Astrocyte (in vitro differentiated cells and primary cell): ENCODE results near the gene TWSG1. TPM values are rescaled to one million over a fixed set of nuclear protein-coding genes. Genes with fewer than 3 reads are reported as not detected.

ENCODE experiments used
- DNase-seq: peaks from one replicate; pipeline ENCODE4 v3.0.0-alpha.2; 2010; ENCODE audit warnings: low read depth
- FAIRE-seq: peaks from 2 replicates; lab custom pipeline; 2011; peaks lifted over from hg19 to GRCh38; lab: Jason Lieb, UNC
- H2AFZ ChIP-seq: 2 replicates; pipeline ENCODE4 v1.6.0; 2012; ENCODE audit warnings: low read depth, low read length, inconsistent platforms
- H3K27ac ChIP-seq: 2 replicates; pipeline ENCODE4 v1.5.1; 2011; ENCODE audit warnings: low read depth, low read length, inconsistent platforms
- H3K27me3 ChIP-seq: 2 replicates; pipeline ENCODE4 v1.6.0; 2011; ENCODE audit warnings: low read length, inconsistent platforms; ENCODE audit not compliant: insufficient read depth
- H3K36me3 ChIP-seq: 2 replicates; pipeline ENCODE4 v1.5.1; 2011; ENCODE audit warnings: low read length, inconsistent platforms; ENCODE audit not compliant: insufficient read depth
- H3K4me1 ChIP-seq: 2 replicates; pipeline ENCODE4 v1.5.1; 2011; ENCODE audit warnings: low read length, inconsistent platforms; ENCODE audit not compliant: insufficient read depth
- H3K4me2 ChIP-seq: 2 replicates; pipeline ENCODE4 v1.6.0; 2012; ENCODE audit warnings: low read length, inconsistent platforms
- H3K4me3 ChIP-seq: 2 replicates; pipeline ENCODE4 v1.5.1; 2011; ENCODE audit warnings: low read depth, mild to moderate bottlenecking, low read length, inconsistent platforms; ENCODE audit not compliant: insufficient read depth
- H3K79me2 ChIP-seq: 2 replicates; pipeline ENCODE4 v1.6.0; 2012; ENCODE audit warnings: mild to moderate bottlenecking, low read length, inconsistent platforms; ENCODE audit not compliant: insufficient read depth
- H3K9ac ChIP-seq: 2 replicates; pipeline ENCODE4 v1.6.0; 2012; ENCODE audit warnings: mild to moderate bottlenecking, low read length, inconsistent platforms
- H3K9me3 ChIP-seq: 2 replicates; pipeline ENCODE4 v1.5.1; 2012; ENCODE audit warnings: low read depth, mild to moderate bottlenecking, low read length, inconsistent platforms; ENCODE audit not compliant: insufficient read depth
- H4K20me1 ChIP-seq: 2 replicates; pipeline ENCODE4 v1.6.0; 2012; ENCODE audit warnings: low read length, inconsistent platforms; ENCODE audit not compliant: insufficient read depth
- H3K27ac Mint-ChIP-seq: one replicate; pipeline ENCODE4 v1.8.0; 2021; ENCODE audit warnings: mild to moderate bottlenecking, mixed read lengths; ENCODE audit not compliant: unreplicated experiment
- H3K27me3 Mint-ChIP-seq: one replicate; pipeline ENCODE4 v1.8.0; 2021; ENCODE audit warnings: low read depth, mixed read lengths; ENCODE audit not compliant: unreplicated experiment
- H3K36me3 Mint-ChIP-seq: one replicate; pipeline ENCODE4 v1.8.0; 2021; ENCODE audit warnings: low read depth, mixed read lengths; ENCODE audit not compliant: unreplicated experiment
- H3K4me1 Mint-ChIP-seq: one replicate; pipeline ENCODE4 v1.8.0; 2021; ENCODE audit warnings: low read depth, mixed read lengths; ENCODE audit not compliant: unreplicated experiment
- H3K4me3 Mint-ChIP-seq: one replicate; pipeline ENCODE4 v1.8.0; 2021; ENCODE audit warnings: mild to moderate bottlenecking, moderate library complexity, mixed read lengths; ENCODE audit not compliant: unreplicated experiment
- H3K9me3 Mint-ChIP-seq: one replicate; pipeline ENCODE4 v1.8.0; 2021; ENCODE audit warnings: mild to moderate bottlenecking, mixed read lengths; ENCODE audit not compliant: unreplicated experiment
- EZH2 ChIP-seq: IDR thresholded peaks from 2 replicates; pipeline ENCODE4 v1.6.1; 2012; ENCODE audit warnings: mild to moderate bottlenecking, low read length, inconsistent platforms; ENCODE audit not compliant: insufficient read depth
- total RNA-seq: library from RNA; stranded (reverse); gene quantifications from 2 replicates; pipeline ENCODE4 v1.2.1, GENCODE V29; 2021
- TF ChIP-seq, protein P1 (sequence below): IDR thresholded peaks from 2 replicates; pipeline ENCODE4 v1.5.1; 2011; ENCODE audit warnings: low read depth, mild to moderate bottlenecking, inconsistent platforms, low read length, moderate library complexity; ENCODE audit not compliant: insufficient read depth

The TWSG1 gene
- total RNA-seq, 1 donor from 2014 or later = 48.4 TPM

DNA sequence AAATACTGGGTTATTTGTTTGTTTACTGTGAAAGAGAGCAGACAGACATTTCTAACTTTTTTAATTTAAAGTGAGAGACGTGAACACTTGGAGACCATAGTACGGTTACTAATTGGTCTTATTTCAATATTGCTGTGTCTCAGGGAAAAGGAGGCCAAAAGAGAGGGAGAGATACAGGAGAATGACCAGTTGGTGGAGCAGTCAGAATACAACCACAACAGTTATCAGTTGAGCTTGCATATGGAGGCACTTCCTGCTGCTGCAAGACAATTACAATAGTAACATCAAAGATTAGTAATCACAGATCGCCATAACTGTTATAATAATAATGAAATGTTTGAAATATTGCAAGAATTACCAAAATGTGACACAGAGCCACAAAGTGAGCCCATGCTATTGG, 58.2 kb downstream of the TWSG1 start:
- Histone ChIP-seq H3K9me3 (no peaks in the 10 kb centered on the region), H3K79me2 (no peaks in the 10 kb centered on the region), H3K4me3 (no peak overlapping the region), H3K27me3 (no peaks in the 10 kb centered on the region), H3K4me1 (no peaks in the 10 kb centered on the region), H2AFZ (no peak overlapping the region), H3K27ac (no peak overlapping the region), H3K9ac (no peak overlapping the region), H3K36me3 (peaks cover 2% of the 10 kb centered on the region), H3K4me2 (no peak overlapping the region), H4K20me1 (no peaks in the 10 kb centered on the region)
- H3K27ac Mint-ChIP-seq = no peak overlapping the region
- no peaks in the 10 kb centered on the region for H3K27me3 Mint-ChIP-seq
- TF ChIP-seq, protein P1, sequence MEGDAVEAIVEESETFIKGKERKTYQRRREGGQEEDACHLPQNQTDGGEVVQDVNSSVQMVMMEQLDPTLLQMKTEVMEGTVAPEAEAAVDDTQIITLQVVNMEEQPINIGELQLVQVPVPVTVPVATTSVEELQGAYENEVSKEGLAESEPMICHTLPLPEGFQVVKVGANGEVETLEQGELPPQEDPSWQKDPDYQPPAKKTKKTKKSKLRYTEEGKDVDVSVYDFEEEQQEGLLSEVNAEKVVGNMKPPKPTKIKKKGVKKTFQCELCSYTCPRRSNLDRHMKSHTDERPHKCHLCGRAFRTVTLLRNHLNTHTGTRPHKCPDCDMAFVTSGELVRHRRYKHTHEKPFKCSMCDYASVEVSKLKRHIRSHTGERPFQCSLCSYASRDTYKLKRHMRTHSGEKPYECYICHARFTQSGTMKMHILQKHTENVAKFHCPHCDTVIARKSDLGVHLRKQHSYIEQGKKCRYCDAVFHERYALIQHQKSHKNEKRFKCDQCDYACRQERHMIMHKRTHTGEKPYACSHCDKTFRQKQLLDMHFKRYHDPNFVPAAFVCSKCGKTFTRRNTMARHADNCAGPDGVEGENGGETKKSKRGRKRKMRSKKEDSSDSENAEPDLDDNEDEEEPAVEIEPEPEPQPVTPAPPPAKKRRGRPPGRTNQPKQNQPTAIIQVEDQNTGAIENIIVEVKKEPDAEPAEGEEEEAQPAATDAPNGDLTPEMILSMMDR = no peak
- TF ChIP-seq EZH2 = no peak
- no peaks in the 10 kb centered on the region for H3K4me1 Mint-ChIP-seq
- no peak overlapping the region for H3K4me3 Mint-ChIP-seq
- peaks cover 29% of the 10 kb centered on the region for H3K36me3 Mint-ChIP-seq
- H3K9me3 Mint-ChIP-seq = peaks cover 12% of the 10 kb centered on the region
- FAIRE-seq (no peak), DNase-seq (no peak)

DNA sequence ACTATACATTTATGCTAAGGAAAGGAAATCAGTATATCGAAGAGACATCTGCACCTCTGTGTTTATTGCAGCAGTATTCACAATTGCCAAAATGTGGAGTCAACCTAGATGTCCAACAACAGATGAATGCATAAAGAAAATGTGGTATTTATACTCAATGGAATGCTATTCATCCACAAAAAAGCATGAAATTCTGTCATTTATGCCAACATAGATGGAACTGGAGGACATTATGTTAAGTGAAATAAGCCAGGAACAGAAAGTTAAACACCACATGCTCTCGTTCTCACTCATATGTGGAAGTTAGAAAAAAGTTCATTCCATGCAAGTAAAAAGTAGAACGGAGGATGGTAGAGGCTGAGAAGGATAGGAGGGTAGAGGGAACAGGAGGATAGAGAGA, 59.5 kb downstream of the TWSG1 start:
- DNase-seq (no peak), FAIRE-seq (no peak)
- H3K9me3 Mint-ChIP-seq = peaks cover 12% of the 10 kb centered on the region
- no peak overlapping the region for H3K4me3 Mint-ChIP-seq
- H3K4me1 ChIP-seq = no peaks in the 10 kb centered on the region
- no peaks in the 10 kb centered on the region for H3K4me1 Mint-ChIP-seq
- no peak for TF ChIP-seq EZH2
- TF ChIP-seq, protein P1 = no peak
- H3K4me3 ChIP-seq = no peak overlapping the region
- no peak overlapping the region for H3K27ac ChIP-seq
- peaks cover 29% of the 10 kb centered on the region for H3K36me3 Mint-ChIP-seq
- no peaks in the 10 kb centered on the region for H4K20me1 ChIP-seq
- no peak overlapping the region for H3K9ac ChIP-seq
- H3K27me3 Mint-ChIP-seq = no peaks in the 10 kb centered on the region
- no peak overlapping the region for H3K27ac Mint-ChIP-seq
- H3K4me2 ChIP-seq = no peak overlapping the region
- no peaks in the 10 kb centered on the region for H3K79me2 ChIP-seq
- no peak overlapping the region for H2AFZ ChIP-seq
- no peaks in the 10 kb centered on the region for H3K27me3 ChIP-seq
- H3K9me3 ChIP-seq = no peaks in the 10 kb centered on the region
- H3K36me3 ChIP-seq = peaks cover 2% of the 10 kb centered on the region

DNA sequence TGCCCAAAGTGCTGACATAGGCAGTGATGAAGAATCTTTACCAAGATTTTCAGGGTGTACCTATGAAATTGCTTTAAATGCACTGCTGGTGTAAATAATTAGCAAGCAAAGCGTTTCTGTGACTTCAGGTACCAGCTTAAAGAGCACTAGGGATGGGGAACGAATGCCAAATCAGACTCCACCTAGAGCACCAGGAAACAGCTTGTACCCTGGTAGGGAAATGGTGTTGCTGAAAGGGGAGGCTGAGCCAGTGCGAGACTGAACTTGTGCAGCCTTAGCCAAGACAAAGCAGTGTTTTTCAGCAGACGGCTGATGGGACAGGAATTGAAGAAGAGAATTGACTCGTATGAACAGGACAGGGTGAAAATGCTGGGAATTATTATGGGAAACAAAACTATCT, 65.6 kb downstream of the TWSG1 start:
- H3K9me3 Mint-ChIP-seq = peaks cover 5% of the 10 kb centered on the region
- no peak overlapping the region for H2AFZ ChIP-seq
- no peaks in the 10 kb centered on the region for H3K27me3 Mint-ChIP-seq
- no peak for FAIRE-seq
- no peaks in the 10 kb centered on the region for H3K27me3 ChIP-seq
- no peaks in the 10 kb centered on the region for H3K79me2 ChIP-seq
- H3K36me3 ChIP-seq = no peaks in the 10 kb centered on the region
- no peaks in the 10 kb centered on the region for H3K9me3 ChIP-seq
- H3K4me3 ChIP-seq = no peak overlapping the region
- no peak overlapping the region for H3K4me3 Mint-ChIP-seq
- H3K27ac ChIP-seq = no peak overlapping the region
- H3K9ac ChIP-seq = no peak overlapping the region
- no peaks in the 10 kb centered on the region for H4K20me1 ChIP-seq
- H3K36me3 Mint-ChIP-seq = peaks cover 15% of the 10 kb centered on the region
- DNase-seq = no peak
- H3K27ac Mint-ChIP-seq = no peak overlapping the region
- no peaks in the 10 kb centered on the region for H3K4me1 ChIP-seq
- peaks cover 2% of the 10 kb centered on the region for H3K4me1 Mint-ChIP-seq
- TF ChIP-seq, protein P1 = no peak
- TF ChIP-seq EZH2 = no peak
- H3K4me2 ChIP-seq = no peak overlapping the region
